Liver (tissue), 3 donors: ENCODE measurements around the gene IL9R.
"Not testable (repeated sequence)": the region's sequence is repeated elsewhere in the genome, so short reads cannot be mapped to it uniquely, and the experiment has no call there.

Experiments used
- HNF4A ChIP-seq, 2 donors: conservative IDR thresholded peaks; 2 replicates each; pipeline ENCODE4 v1.6.1; 2016; ENCODE audit warnings: antibody characterized with exemption in 2 of 2, mild to moderate bottlenecking in 2 of 2
- TAF1 ChIP-seq: conservative IDR thresholded peaks from 2 replicates; pipeline ENCODE4 v1.6.1; 2016; ENCODE audit warnings: antibody characterized with exemption, mild to moderate bottlenecking
- YY1 ChIP-seq: IDR thresholded peaks from 2 replicates; pipeline ENCODE4 v1.6.1; 2016; ENCODE audit warnings: antibody characterized with exemption, mild to moderate bottlenecking
- TF ChIP-seq, protein P1 (sequence below): fragments of 150-350 bp; IDR thresholded peaks from 2 replicates; pipeline ENCODE4 v1.5.1; 2017; ENCODE audit warnings: improper control_type of control experiment, low read depth, low read length; ENCODE audit not compliant: missing input control
- TF ChIP-seq, protein P2 (sequence below): IDR thresholded peaks from 2 replicates; pipeline ENCODE4 v1.6.1; 2016; ENCODE audit warnings: antibody characterized with exemption, mild to moderate bottlenecking
- TF ChIP-seq, protein P3 (sequence below): IDR thresholded peaks from 2 replicates; pipeline ENCODE4 v1.6.1; 2016; ENCODE audit warnings: antibody characterized with exemption
- donor health status: healthy.
- donor health status: healthy.

DNA sequence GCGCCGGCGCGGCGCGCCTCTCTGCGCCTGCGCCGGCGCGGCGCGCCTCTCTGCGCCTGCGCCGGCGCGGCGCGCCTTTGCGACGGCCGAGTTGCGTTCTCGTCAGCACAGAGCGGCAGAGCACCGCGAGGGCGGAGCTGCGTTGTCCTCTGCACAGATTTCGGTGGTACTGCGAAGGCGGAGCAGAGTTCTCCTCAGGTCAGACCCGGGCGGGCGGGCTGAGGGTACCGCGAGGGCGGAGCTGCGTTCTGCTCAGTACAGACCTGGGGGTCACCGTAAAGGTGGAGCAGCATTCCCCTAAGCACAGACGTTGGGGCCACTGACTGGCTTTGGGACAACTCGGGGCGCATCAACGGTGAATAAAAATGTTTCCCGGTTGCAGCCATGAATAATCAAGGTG lies 31.8 kb downstream of the IL9R start:
- TF ChIP-seq, protein P1, sequence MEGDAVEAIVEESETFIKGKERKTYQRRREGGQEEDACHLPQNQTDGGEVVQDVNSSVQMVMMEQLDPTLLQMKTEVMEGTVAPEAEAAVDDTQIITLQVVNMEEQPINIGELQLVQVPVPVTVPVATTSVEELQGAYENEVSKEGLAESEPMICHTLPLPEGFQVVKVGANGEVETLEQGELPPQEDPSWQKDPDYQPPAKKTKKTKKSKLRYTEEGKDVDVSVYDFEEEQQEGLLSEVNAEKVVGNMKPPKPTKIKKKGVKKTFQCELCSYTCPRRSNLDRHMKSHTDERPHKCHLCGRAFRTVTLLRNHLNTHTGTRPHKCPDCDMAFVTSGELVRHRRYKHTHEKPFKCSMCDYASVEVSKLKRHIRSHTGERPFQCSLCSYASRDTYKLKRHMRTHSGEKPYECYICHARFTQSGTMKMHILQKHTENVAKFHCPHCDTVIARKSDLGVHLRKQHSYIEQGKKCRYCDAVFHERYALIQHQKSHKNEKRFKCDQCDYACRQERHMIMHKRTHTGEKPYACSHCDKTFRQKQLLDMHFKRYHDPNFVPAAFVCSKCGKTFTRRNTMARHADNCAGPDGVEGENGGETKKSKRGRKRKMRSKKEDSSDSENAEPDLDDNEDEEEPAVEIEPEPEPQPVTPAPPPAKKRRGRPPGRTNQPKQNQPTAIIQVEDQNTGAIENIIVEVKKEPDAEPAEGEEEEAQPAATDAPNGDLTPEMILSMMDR, result not testable (repeated sequence)
- not testable (repeated sequence) for TF ChIP-seq YY1; HNF4A (conservative IDR thresholded peaks at IDR 0.05); TAF1
- TF ChIP-seq, protein P2, sequence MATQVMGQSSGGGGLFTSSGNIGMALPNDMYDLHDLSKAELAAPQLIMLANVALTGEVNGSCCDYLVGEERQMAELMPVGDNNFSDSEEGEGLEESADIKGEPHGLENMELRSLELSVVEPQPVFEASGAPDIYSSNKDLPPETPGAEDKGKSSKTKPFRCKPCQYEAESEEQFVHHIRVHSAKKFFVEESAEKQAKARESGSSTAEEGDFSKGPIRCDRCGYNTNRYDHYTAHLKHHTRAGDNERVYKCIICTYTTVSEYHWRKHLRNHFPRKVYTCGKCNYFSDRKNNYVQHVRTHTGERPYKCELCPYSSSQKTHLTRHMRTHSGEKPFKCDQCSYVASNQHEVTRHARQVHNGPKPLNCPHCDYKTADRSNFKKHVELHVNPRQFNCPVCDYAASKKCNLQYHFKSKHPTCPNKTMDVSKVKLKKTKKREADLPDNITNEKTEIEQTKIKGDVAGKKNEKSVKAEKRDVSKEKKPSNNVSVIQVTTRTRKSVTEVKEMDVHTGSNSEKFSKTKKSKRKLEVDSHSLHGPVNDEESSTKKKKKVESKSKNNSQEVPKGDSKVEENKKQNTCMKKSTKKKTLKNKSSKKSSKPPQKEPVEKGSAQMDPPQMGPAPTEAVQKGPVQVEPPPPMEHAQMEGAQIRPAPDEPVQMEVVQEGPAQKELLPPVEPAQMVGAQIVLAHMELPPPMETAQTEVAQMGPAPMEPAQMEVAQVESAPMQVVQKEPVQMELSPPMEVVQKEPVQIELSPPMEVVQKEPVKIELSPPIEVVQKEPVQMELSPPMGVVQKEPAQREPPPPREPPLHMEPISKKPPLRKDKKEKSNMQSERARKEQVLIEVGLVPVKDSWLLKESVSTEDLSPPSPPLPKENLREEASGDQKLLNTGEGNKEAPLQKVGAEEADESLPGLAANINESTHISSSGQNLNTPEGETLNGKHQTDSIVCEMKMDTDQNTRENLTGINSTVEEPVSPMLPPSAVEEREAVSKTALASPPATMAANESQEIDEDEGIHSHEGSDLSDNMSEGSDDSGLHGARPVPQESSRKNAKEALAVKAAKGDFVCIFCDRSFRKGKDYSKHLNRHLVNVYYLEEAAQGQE, result not testable (repeated sequence)
- TF ChIP-seq, protein P3, sequence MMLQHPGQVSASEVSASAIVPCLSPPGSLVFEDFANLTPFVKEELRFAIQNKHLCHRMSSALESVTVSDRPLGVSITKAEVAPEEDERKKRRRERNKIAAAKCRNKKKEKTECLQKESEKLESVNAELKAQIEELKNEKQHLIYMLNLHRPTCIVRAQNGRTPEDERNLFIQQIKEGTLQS, result not testable (repeated sequence)
